CD4-positive, alpha-beta T cell treated with Interleukin-15 for 4 hours (primary cell): Measurements from ENCODE around the gene EFNB1.

Experiments
- DNase-seq: peaks from one replicate; pipeline ENCODE4 v3.0.0-alpha.2; 2020; ENCODE audit warnings: low spot score

The EFNB1 gene

GRCh38 chrX:68827848-68828624 lies 785 bp upstream of the EFNB1 start:
- peak; percentile 75 for DNase-seq

GRCh38 chrX:68829582-68830418 lies 979 bp downstream of the EFNB1 start:
- no peak for DNase-seq

GRCh38 chrX:68830419-68831404 lies 1.9 kb downstream of the EFNB1 start:
- no peak for DNase-seq

- DNase-seq: no peak
Measured at GRCh38 chrX:68831405-68832100, 2.7 kb downstream of the EFNB1 start.

DNA sequence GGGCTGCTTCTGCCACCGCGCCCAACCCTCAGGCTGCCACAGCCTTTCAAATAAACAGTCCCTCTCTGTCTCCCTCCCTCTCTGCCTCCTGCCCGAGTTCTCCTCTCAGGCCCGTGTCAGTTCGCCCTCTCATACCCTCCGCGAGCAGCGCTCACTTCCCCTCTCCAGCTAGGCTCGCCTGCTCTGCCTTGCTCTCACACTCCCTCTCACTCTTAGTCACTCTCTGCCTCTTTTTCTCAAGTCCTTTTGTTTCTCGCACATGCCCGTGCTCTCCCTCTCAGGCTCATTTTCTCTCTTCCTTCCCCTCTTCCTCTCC lies 3.2 kb downstream of the EFNB1 start:
- DNase-seq: no peak

- DNase-seq: no peak
Measured at GRCh38 chrX:68832516-68833447, 4.0 kb downstream of the EFNB1 start.

GRCh38 chrX:68833448-68833805 lies 4.6 kb downstream of the EFNB1 start:
- no peak for DNase-seq

GRCh38 chrX:68833855-68834331 lies 5.1 kb downstream of the EFNB1 start:
- DNase-seq: no peak

- no peak for DNase-seq
Measured at GRCh38 chrX:68834371-68835103, 5.7 kb downstream of the EFNB1 start.

DNA sequence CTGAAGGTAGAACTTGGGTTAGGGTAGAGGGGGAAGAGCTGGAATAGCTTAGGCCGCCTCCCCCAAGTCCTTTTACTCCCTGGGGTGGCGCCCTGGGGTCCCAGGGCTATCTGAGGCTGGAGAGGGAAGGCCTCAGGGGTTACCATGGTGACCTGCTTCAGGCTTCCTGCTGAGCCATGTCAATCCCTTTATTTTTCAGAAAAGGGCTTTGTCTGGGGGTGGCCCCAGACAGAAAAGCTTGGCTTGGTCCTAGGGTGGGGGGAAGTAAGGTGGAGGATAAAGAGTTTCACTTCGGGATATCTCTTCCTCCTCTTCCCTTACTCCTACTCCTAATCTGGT lies 6.3 kb downstream of the EFNB1 start:
- DNase-seq: no peak

DNA sequence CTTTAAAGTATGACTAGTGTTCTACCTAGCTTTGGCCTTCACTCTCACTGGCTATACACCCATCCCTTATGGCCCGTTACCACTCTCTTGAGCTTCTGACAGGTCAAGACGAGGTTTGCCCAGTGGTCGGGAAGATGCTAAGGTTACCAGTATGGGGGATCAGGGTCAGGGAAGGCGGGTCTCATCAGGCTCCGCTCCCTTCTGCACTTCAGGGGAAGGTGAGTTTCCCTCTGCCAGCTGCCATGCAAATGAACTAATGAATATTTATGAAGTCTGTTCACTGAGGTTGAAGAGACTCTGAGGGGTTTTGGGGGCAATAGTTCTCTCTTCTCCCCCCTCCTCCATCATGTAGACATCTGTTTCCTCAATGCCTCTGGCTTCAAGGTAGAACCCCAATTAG lies 6.6 kb downstream of the EFNB1 start:
- DNase-seq: no peak

DNA sequence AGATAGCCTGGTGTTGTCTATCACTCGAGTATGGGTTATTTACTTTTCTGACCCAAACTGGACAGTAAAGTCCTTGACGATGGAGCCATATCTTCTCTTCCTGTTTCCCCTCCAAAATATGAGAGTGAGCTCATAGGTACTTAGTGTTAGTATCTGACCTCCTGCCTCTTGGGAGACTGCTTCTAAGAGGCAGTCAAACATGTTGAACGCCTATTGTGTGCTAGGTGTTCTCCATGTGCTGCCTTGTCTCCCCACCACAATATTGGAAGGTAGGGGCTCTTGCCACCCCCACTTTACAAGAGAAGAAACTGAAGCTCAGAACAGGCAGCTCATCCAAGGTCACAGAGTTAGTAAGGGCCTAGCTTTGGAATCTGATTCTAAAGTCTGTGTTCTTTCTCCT lies 8.3 kb downstream of the EFNB1 start:
- DNase-seq: no peak

GRCh38 chrX:68838571-68838910 lies 9.7 kb downstream of the EFNB1 start:
- DNase-seq: no peak

DNA sequence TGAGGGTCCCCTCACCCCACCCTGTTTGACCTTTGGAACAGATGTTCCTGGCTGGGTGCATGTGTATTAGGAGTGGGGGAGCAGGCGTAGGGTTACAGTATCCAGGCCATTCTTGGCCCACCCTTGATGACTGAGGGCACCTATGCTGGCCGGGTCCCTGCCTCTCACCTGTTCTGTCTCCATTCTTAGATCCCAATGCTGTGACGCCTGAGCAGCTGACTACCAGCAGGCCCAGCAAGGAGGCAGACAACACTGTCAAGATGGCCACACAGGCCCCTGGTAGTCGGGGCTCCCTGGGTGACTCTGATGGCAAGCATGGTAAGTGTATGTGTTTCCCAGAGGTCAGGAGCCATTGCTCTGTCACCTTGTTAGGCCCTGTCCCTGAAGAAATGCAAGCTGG lies 10.9 kb downstream of the EFNB1 start:
- DNase-seq: no peak

DNA sequence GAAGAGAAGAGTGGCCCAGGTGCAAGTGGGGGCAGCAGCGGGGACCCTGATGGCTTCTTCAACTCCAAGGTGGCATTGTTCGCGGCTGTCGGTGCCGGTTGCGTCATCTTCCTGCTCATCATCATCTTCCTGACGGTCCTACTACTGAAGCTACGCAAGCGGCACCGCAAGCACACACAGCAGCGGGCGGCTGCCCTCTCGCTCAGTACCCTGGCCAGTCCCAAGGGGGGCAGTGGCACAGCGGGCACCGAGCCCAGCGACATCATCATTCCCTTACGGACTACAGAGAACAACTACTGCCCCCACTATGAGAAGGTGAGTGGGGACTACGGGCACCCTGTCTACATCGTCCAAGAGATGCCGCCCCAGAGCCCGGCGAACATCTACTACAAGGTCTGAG lies 11.4 kb downstream of the EFNB1 start:
- DNase-seq: no peak

GRCh38 chrX:68841251-68842049 lies 12.6 kb downstream of the EFNB1 start:
- no peak for DNase-seq

DNA sequence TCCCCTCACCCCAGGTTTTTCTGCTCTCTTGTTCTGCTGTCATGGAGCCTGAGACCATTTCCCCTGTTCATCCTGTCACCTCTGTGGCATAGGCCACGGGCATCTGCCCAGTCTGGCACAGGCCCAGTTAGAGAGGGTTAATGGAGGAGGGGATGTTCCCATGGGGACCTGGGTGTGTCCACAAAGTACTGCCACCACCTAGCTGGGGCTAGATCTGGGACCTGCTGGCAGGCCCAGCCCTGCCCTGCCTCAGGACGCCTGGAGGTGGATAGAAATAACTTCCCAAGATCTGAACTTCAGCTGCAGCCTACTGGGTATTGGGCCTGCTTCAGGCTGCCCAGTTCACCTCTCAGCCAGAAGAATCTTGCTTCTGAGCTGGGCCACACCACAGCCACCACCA lies 13.5 kb downstream of the EFNB1 start:
- DNase-seq: no peak

DNA sequence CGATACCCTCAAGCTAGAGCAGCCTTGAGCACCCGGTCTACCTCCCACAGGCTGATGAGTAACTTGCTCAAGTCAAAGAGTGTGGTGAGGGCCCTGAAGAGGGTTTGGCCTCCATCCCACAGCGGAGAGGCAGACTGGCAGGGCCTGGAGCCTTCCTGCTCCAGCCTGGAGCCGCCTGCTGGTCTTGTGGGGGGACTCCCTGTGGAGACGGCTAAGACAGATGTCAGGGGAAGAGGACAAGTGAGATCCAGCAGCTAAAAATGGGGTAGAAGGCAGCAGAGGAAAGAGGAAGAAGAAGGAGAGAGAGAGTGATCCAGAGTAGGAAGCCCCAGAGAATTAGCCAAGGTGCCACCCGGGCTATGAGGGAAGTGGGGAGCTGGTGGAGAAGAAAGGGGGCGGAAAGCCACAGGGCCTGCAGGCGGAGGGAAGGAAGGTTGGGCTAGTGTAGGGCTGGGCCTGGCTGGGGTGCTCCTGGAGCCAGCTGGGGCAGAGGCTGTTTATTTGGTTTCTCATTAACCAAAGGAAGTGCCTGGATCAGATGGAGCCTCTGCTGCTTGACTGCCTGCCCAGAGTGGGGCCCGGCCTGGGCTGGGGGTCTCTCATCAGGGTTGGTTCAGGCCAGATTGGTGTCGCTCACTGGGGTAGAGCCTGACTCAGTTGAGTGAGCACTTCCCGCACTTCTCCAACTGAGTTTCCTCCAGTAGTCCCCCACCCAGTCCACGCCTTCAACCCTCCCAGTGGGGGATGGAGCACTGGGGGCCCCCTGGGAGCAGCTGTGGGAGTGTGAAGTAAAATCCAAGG lies 14.2 kb downstream of the EFNB1 start:
- DNase-seq: no peak
